Neuronal stem cell (in vitro differentiated cells): ENCODE measurements around the gene C2CD4A.

Experiments used
- DNase-seq: peaks from one replicate; pipeline ENCODE4 v3.0.0-alpha.2; 2013; ENCODE audit warnings: low spot score
- H2AFZ ChIP-seq: one replicate; pipeline ENCODE4 v1.6.1; 2013; ENCODE audit warnings: mild to moderate bottlenecking, low read length, inconsistent platforms
- H2AK5ac ChIP-seq: 2 replicates; pipeline ENCODE4 v1.6.1; 2013; ENCODE audit warnings: low read depth, mild to moderate bottlenecking, inconsistent platforms, low read length, moderate library complexity, mixed read lengths
- H2BK120ac ChIP-seq: 2 replicates; pipeline ENCODE4 v1.6.1; 2013; ENCODE audit warnings: low read depth, mild to moderate bottlenecking, inconsistent platforms, low read length, moderate library complexity, mixed read lengths
- H2BK12ac ChIP-seq: one replicate; pipeline ENCODE4 v1.6.1; 2013; ENCODE audit warnings: low read length, inconsistent platforms
- H2BK15ac ChIP-seq: 2 replicates; pipeline ENCODE4 v1.6.1; 2013; ENCODE audit warnings: mild to moderate bottlenecking, low read length, inconsistent platforms, mixed read lengths
- H2BK5ac ChIP-seq: one replicate; pipeline ENCODE4 v1.6.1; 2013; ENCODE audit warnings: inconsistent platforms, mild to moderate bottlenecking, low read length, moderate library complexity
- H3K14ac ChIP-seq: one replicate; pipeline ENCODE4 v1.6.1; 2013; ENCODE audit warnings: low read length, inconsistent platforms
- H3K18ac ChIP-seq: 2 replicates; pipeline ENCODE4 v1.6.1; 2013; ENCODE audit warnings: low read length, inconsistent platforms
- H3K23ac ChIP-seq: 2 replicates; pipeline ENCODE4 v1.6.1; 2013; ENCODE audit warnings: low read depth, mild to moderate bottlenecking, mixed read lengths, low read length, inconsistent platforms; ENCODE audit not compliant: poor library complexity
- H3K27ac ChIP-seq: replicated peaks from 3 replicates; pipeline ENCODE4 v1.5.1; 2013; ENCODE audit warnings: low read length, inconsistent platforms
- H3K27me3 ChIP-seq, 3 experiments: 2 replicates each; pipeline ENCODE4 v1.6.1; 2013; ENCODE audit warnings: low read length in 3 of 3, mild to moderate bottlenecking in 2 of 3, inconsistent platforms in 1 of 3, low read depth in 1 of 3, mixed read lengths in 1 of 3, moderate library complexity in 1 of 3; ENCODE audit not compliant: control insufficient read depth in 3 of 3, insufficient read depth in 3 of 3
- H3K36me3 ChIP-seq, 2 donors: replicated peaks in 1 of 2; 2 replicates each; pipeline ENCODE4 v1.6.1; 2013; ENCODE audit warnings: low read length in 2 of 2; ENCODE audit not compliant: control insufficient read depth in 2 of 2, insufficient read depth in 2 of 2
- H3K4ac ChIP-seq: 2 replicates; pipeline ENCODE4 v1.6.1; 2013; ENCODE audit warnings: inconsistent platforms, mild to moderate bottlenecking, low read length, moderate library complexity
- H3K4me1 ChIP-seq, 2 donors: 1 replicate in 1 of 2; 2 replicates in 1 of 2; pipeline ENCODE4 v1.6.1; 2013; ENCODE audit warnings: low read length in 2 of 2, low read depth in 1 of 2; ENCODE audit not compliant: control insufficient read depth in 2 of 2, insufficient read depth in 1 of 2
- H3K4me2 ChIP-seq: one replicate; pipeline ENCODE4 v1.6.1; 2013; ENCODE audit warnings: mild to moderate bottlenecking, low read length, inconsistent platforms; ENCODE audit not compliant: insufficient read depth, poor library complexity, severe bottlenecking
- H3K4me3 ChIP-seq, 2 donors: 2 replicates each; pipeline ENCODE4 v1.5.1; 2013; ENCODE audit warnings: low read length in 2 of 2, mild to moderate bottlenecking in 2 of 2, inconsistent platforms in 1 of 2, moderate library complexity in 1 of 2
- H3K79me1 ChIP-seq: one replicate; pipeline ENCODE4 v1.6.1; 2013; ENCODE audit warnings: low read depth, mild to moderate bottlenecking, inconsistent platforms, low read length, moderate library complexity
- H3K9ac ChIP-seq: one replicate; pipeline ENCODE4 v1.6.1; 2013; ENCODE audit warnings: mild to moderate bottlenecking, low read depth, low read length, inconsistent platforms; ENCODE audit not compliant: poor library complexity
- H3K9me3 ChIP-seq, 2 donors: replicated peaks in 1 of 2; 2 replicates each; pipeline versions ENCODE3 to v1.6.1; 2013; ENCODE audit warnings: low read length in 2 of 2, mild to moderate bottlenecking in 2 of 2, inconsistent platforms in 1 of 2, low read depth in 1 of 2, mixed read lengths in 1 of 2, moderate library complexity in 1 of 2; ENCODE audit not compliant: control insufficient read depth in 2 of 2, insufficient read depth in 1 of 2
- H4K8ac ChIP-seq: one replicate; pipeline ENCODE4 v1.6.1; 2013; ENCODE audit warnings: low read depth, mild to moderate bottlenecking, inconsistent platforms, low read length, moderate library complexity
- H4K91ac ChIP-seq: one replicate; pipeline ENCODE4 v1.6.1; 2013; ENCODE audit warnings: low read length, low read depth, mild to moderate bottlenecking, inconsistent platforms; ENCODE audit not compliant: poor library complexity
- WGBS, 2 donors: extraction: QIAGEN DNeasy Blood & Tissue Kit; methylation state at CpG; one replicate each; pipeline ENCODE4 v1.1.7; 2013; ENCODE audit warnings: missing lambda C conversion rate in 2 of 2, mixed read lengths in 1 of 2; ENCODE audit not compliant: insufficient read length in 2 of 2, insufficient replicate concordance in 1 of 2; ENCODE audit errors: extremely low coverage in 2 of 2; 5-methylcytosine and 5-hydroxymethylcytosine counted together

Gene C2CD4A

GRCh38 chr15:62090988-62091387 is 24.2 kb downstream of the C2CD4A start:
- H3K18ac ChIP-seq = no peak overlapping the region
- no peak overlapping the region for H4K91ac ChIP-seq
- DNase-seq = no peak
- H2BK15ac ChIP-seq = no peak overlapping the region
- peaks cover 0 to 5% (median 0%) of the 10 kb centered on the region in 3 experiments for H3K27me3 ChIP-seq
- no peak overlapping the region for H3K27ac ChIP-seq
- H3K9ac ChIP-seq = no peak overlapping the region
- H3K14ac ChIP-seq = no peak overlapping the region
- H2BK5ac ChIP-seq = no peak overlapping the region
- H2AFZ ChIP-seq = no peak overlapping the region
- H3K4me2 ChIP-seq = no peak overlapping the region
- H3K36me3 ChIP-seq = no peaks in the 10 kb centered on the region
- H4K8ac ChIP-seq = no peak overlapping the region
- no peak overlapping the region for H3K4me3 ChIP-seq
- no peak overlapping the region for H3K4ac ChIP-seq
- H3K9me3 ChIP-seq = no peaks in the 10 kb centered on the region
- no peak overlapping the region for H2BK12ac ChIP-seq
- H3K4me1 ChIP-seq = no peaks in the 10 kb centered on the region
- no CpG with 5 or more reads among the region's 7 CpGs for WGBS, 2 donors
- H2BK120ac ChIP-seq = no peak overlapping the region
- no peaks in the 10 kb centered on the region for H3K79me1 ChIP-seq
- H3K23ac ChIP-seq = no peak overlapping the region
- no peak overlapping the region for H2AK5ac ChIP-seq

- no CpG with 5 or more reads among the region's 5 CpGs for WGBS, 2 donors
- no peak overlapping the region for H3K27ac ChIP-seq
- no peak overlapping the region for H2AK5ac ChIP-seq
- no peak overlapping the region for H2BK5ac ChIP-seq
- H3K79me1 ChIP-seq = no peaks in the 10 kb centered on the region
- H4K91ac ChIP-seq = no peak overlapping the region
- no peak overlapping the region for H3K14ac ChIP-seq
- H2BK15ac ChIP-seq = no peak overlapping the region
- no peak overlapping the region for H3K4me2 ChIP-seq
- H3K23ac ChIP-seq = no peak overlapping the region
- H3K18ac ChIP-seq = no peak overlapping the region
- no peak for DNase-seq
- H3K4me1 ChIP-seq = no peaks in the 10 kb centered on the region
- H3K4ac ChIP-seq = no peak overlapping the region
- H2BK12ac ChIP-seq = no peak overlapping the region
- H3K4me3 ChIP-seq = no peak overlapping the region
- no peaks in the 10 kb centered on the region for H3K9me3 ChIP-seq
- H4K8ac ChIP-seq = no peak overlapping the region
- no peak overlapping the region for H2BK120ac ChIP-seq
- H2AFZ ChIP-seq = no peak overlapping the region
- peaks cover 0 to 5% (median 0%) of the 10 kb centered on the region in 3 experiments for H3K27me3 ChIP-seq
- H3K9ac ChIP-seq = no peak overlapping the region
- H3K36me3 ChIP-seq = no peaks in the 10 kb centered on the region
Measured at GRCh38 chr15:62093809-62094208, 27.0 kb downstream of the C2CD4A start.

DNA sequence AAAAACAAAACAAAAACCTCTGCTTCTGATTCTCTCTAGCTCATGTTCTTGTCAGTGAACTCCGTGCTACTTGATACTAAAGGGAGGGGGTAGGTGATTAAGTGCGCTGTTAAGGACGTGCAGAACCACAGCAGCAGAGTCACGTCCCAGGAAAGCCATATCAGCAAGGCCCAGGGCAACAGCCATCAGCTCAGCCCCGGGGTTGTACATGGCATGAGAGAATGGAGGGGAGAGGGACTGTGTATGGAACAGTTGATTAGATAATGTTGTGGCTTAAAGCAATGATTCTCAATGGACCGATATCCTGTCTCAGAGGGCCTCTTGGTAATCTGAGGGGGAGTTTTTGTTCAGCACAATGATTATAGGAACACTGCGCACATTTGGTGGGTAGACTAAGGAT is 27.6 kb downstream of the C2CD4A start:
- H2BK15ac ChIP-seq = no peak overlapping the region
- no peaks in the 10 kb centered on the region for H3K79me1 ChIP-seq
- H3K4me1 ChIP-seq = no peaks in the 10 kb centered on the region
- H3K14ac ChIP-seq = no peak overlapping the region
- no CpG with 5 or more reads among the region's 7 CpGs for WGBS, 2 donors
- H3K23ac ChIP-seq = no peak overlapping the region
- H4K91ac ChIP-seq = no peak overlapping the region
- H3K4me2 ChIP-seq = no peak overlapping the region
- no peak overlapping the region for H3K4me3 ChIP-seq
- H3K36me3 ChIP-seq = no peaks in the 10 kb centered on the region
- H2AK5ac ChIP-seq = no peak overlapping the region
- no peak overlapping the region for H3K18ac ChIP-seq
- H2BK5ac ChIP-seq = no peak overlapping the region
- no peaks in the 10 kb centered on the region for H3K9me3 ChIP-seq
- DNase-seq = no peak
- H3K27ac ChIP-seq = no peak overlapping the region
- H2AFZ ChIP-seq = no peak overlapping the region
- H3K27me3 ChIP-seq = peaks cover 0 to 5% (median 0%) of the 10 kb centered on the region in 3 experiments
- H3K9ac ChIP-seq = no peak overlapping the region
- no peak overlapping the region for H2BK12ac ChIP-seq
- H2BK120ac ChIP-seq = no peak overlapping the region
- H4K8ac ChIP-seq = no peak overlapping the region
- H3K4ac ChIP-seq = no peak overlapping the region

- no peak overlapping the region for H4K91ac ChIP-seq
- no peaks in the 10 kb centered on the region for H3K79me1 ChIP-seq
- H3K18ac ChIP-seq = no peak overlapping the region
- no peak overlapping the region for H2AK5ac ChIP-seq
- no CpG with 5 or more reads among the region's 7 CpGs for WGBS, 2 donors
- no peak overlapping the region for H2BK15ac ChIP-seq
- H3K27ac ChIP-seq = no peak overlapping the region
- H2BK12ac ChIP-seq = no peak overlapping the region
- no peaks in the 10 kb centered on the region for H3K4me1 ChIP-seq
- no peak overlapping the region for H2BK5ac ChIP-seq
- H3K4me2 ChIP-seq = no peak overlapping the region
- no peak overlapping the region for H3K9ac ChIP-seq
- H3K9me3 ChIP-seq = no peaks in the 10 kb centered on the region
- no peaks in the 10 kb centered on the region for H3K36me3 ChIP-seq
- no peak overlapping the region for H3K4me3 ChIP-seq
- H2BK120ac ChIP-seq = no peak overlapping the region
- H4K8ac ChIP-seq = no peak overlapping the region
- no peak overlapping the region for H3K4ac ChIP-seq
- H3K23ac ChIP-seq = no peak overlapping the region
- H3K27me3 ChIP-seq = no peaks in the 10 kb centered on the region
- H3K14ac ChIP-seq = no peak overlapping the region
- no peak overlapping the region for H2AFZ ChIP-seq
- no peak for DNase-seq
Measured at GRCh38 chr15:62099094-62099601, 32.4 kb downstream of the C2CD4A start.
